ENCODE measurements around the gene NPC1. TPM values are rescaled to one million over a fixed set of nuclear protein-coding genes. Genes with fewer than 3 reads are reported as not detected.

Gene NPC1
- total RNA-seq, 3 donors from 2014 or later = 35.5 to 51.0 (median 41.2) TPM

- ATAC-seq (no peak), DNase-seq (no peak)
- TF ChIP-seq CTCF (IDR thresholded peaks at IDR 0.05) = no peak
- Histone ChIP-seq H3K36me3 (ENCODE audit: low read depth) (no peaks in the 10 kb centered on the region), H3K9me3 (no peaks in the 10 kb centered on the region), H3K4me1 (ENCODE audit: low read depth) (peaks cover 26% of the 10 kb centered on the region), H3K4me3 (peak overlapping the region; percentile 58)
- intact Hi-C loops (cut with DNase I, micrococcal nuclease) = loop anchor here in 1 of 2 donors (10.0 kb wide), 1 partner anchor 61 kb away; no protein-coding TSS in a partner anchor
Measured at GRCh38 chr18:23585897-23586248, 433 bp downstream of the NPC1 start.

GRCh38 chr18:23585007-23585871, 1.1 kb downstream of the NPC1 start:
- Histone ChIP-seq H3K4me1 (ENCODE audit: low read depth) (peaks cover 27% of the 10 kb centered on the region), H3K9me3 (no peaks in the 10 kb centered on the region), H3K36me3 (ENCODE audit: low read depth) (no peaks in the 10 kb centered on the region), H3K4me3 (peak overlapping the region; percentile 58)
- no peak for TF ChIP-seq CTCF (IDR thresholded peaks at IDR 0.05)
- intact Hi-C loops (cut with DNase I, micrococcal nuclease) = loop anchor here in 1 of 2 donors (10.0 kb wide), 1 partner anchor 60 kb away; no protein-coding TSS in a partner anchor
- DNase-seq (peak in 1 of 3 donors; percentile 23), ATAC-seq (no peak)

GRCh38 chr18:23584019-23584983, 2.0 kb downstream of the NPC1 start:
- DNase-seq = no peak
- no peak for TF ChIP-seq CTCF (IDR thresholded peaks at IDR 0.05)
- H3K36me3 ChIP-seq (ENCODE audit: low read depth) = no peaks in the 10 kb centered on the region
- no peak for ATAC-seq
- H3K9me3 ChIP-seq = no peaks in the 10 kb centered on the region
- peaks cover 27% of the 10 kb centered on the region for H3K4me1 ChIP-seq (ENCODE audit: low read depth)
- no peak overlapping the region for H3K4me3 ChIP-seq
- intact Hi-C loops (cut with DNase I, micrococcal nuclease) = loop anchor here in 1 of 2 donors (10.0 kb wide), 1 partner anchor 60 kb away; no protein-coding TSS in a partner anchor

GRCh38 chr18:23583071-23583865, 3.0 kb downstream of the NPC1 start:
- TF ChIP-seq CTCF (IDR thresholded peaks at IDR 0.05) = no peak
- Histone ChIP-seq H3K9me3 (no peaks in the 10 kb centered on the region), H3K36me3 (ENCODE audit: low read depth) (no peaks in the 10 kb centered on the region), H3K4me3 (no peak overlapping the region), H3K4me1 (ENCODE audit: low read depth) (peaks cover 27% of the 10 kb centered on the region)
- intact Hi-C loops (cut with DNase I, micrococcal nuclease) = loop anchor here in 1 of 2 donors (10.0 kb wide), 1 partner anchor 58 kb away; no protein-coding TSS in a partner anchor
- ATAC-seq (no peak), DNase-seq (no peak)

Measured in mucosa of descending colon (tissue), 3 donors.